ENCODE data around the gene SHOX. TPM values are rescaled to one million over a fixed set of nuclear protein-coding genes. Genes with fewer than 3 reads are reported as not detected.

The SHOX gene
- total RNA-seq, 1 experiment from 2014 or later = not detected

DNA sequence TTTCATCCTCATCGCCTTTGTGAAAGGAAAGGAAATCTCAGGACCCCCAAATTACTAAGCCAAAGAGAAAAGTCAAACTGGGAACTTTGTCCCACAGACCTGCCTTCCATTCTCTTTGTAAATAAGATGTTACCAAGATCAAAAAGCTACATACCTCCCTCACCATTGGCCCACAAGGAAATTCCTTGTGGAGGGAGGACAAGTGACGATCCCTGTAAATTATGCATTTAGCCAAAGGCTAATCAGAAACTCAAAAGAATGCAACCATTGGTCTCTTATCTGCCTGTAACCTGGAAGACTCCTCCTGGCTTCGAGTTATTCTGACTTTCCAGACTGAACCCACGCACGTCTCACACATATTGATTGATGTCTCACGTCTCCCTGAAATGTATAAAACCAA lies 70.3 kb downstream of the SHOX start:
- intact Hi-C loops (cut with micrococcal nuclease; ENCODE audit: unreplicated experiment) = no loop called here
- Mint-ChIP-seq H3K27me3 (ENCODE audit: unreplicated experiment) (no peaks in the 10 kb centered on the region), H3K27ac (ENCODE audit: unreplicated experiment) (no peak overlapping the region), H3K9me3 (ENCODE audit: low read depth, unreplicated experiment) (peaks cover 19% of the 10 kb centered on the region), H3K4me1 (ENCODE audit: low read depth, unreplicated experiment) (no peaks in the 10 kb centered on the region), H3K36me3 (ENCODE audit: insufficient read depth, unreplicated experiment) (no peaks in the 10 kb centered on the region), H3K4me3 (ENCODE audit: low read depth, unreplicated experiment) (no peak overlapping the region)
- TF ChIP-seq, protein P1, sequence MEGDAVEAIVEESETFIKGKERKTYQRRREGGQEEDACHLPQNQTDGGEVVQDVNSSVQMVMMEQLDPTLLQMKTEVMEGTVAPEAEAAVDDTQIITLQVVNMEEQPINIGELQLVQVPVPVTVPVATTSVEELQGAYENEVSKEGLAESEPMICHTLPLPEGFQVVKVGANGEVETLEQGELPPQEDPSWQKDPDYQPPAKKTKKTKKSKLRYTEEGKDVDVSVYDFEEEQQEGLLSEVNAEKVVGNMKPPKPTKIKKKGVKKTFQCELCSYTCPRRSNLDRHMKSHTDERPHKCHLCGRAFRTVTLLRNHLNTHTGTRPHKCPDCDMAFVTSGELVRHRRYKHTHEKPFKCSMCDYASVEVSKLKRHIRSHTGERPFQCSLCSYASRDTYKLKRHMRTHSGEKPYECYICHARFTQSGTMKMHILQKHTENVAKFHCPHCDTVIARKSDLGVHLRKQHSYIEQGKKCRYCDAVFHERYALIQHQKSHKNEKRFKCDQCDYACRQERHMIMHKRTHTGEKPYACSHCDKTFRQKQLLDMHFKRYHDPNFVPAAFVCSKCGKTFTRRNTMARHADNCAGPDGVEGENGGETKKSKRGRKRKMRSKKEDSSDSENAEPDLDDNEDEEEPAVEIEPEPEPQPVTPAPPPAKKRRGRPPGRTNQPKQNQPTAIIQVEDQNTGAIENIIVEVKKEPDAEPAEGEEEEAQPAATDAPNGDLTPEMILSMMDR (IDR thresholded peaks at IDR 0.05; ENCODE audit: unreplicated experiment) = no peak
- DNase-seq = no peak
- CTCF ChIA-PET = no interaction called here
- BruUV-seq (replicated peaks) = no TSS peak

DNA sequence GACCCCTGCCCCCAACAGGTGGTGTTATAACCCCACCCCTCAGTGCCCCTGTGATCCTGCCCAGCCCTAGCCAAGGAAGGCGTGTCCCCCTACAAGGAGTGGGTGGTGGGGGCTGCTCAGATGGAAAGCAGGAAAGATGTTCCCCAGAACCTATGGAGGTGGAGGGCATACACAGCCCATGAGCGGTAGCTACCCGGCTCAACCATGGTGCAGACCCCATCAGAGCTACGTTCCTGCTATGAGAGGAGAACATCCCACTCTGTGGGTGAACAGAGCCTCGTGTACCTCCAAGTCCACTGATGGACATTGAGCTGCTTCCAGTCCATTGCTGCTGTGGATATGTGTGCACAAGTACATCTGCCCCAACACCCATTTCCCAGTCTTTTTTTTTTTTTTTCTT lies 71.1 kb downstream of the SHOX start:
- Mint-ChIP-seq H3K36me3 (ENCODE audit: insufficient read depth, unreplicated experiment) (no peaks in the 10 kb centered on the region), H3K4me3 (ENCODE audit: low read depth, unreplicated experiment) (no peak overlapping the region), H3K4me1 (ENCODE audit: low read depth, unreplicated experiment) (no peaks in the 10 kb centered on the region), H3K27me3 (ENCODE audit: unreplicated experiment) (no peaks in the 10 kb centered on the region), H3K27ac (ENCODE audit: unreplicated experiment) (no peak overlapping the region), H3K9me3 (ENCODE audit: low read depth, unreplicated experiment) (peaks cover 19% of the 10 kb centered on the region)
- no peak for DNase-seq
- intact Hi-C loops (cut with micrococcal nuclease; ENCODE audit: unreplicated experiment) = no loop called here
- CTCF ChIA-PET = no interaction called here
- TF ChIP-seq, protein P1 (IDR thresholded peaks at IDR 0.05; ENCODE audit: unreplicated experiment) = no peak
- BruUV-seq (replicated peaks) = no TSS peak

DNA sequence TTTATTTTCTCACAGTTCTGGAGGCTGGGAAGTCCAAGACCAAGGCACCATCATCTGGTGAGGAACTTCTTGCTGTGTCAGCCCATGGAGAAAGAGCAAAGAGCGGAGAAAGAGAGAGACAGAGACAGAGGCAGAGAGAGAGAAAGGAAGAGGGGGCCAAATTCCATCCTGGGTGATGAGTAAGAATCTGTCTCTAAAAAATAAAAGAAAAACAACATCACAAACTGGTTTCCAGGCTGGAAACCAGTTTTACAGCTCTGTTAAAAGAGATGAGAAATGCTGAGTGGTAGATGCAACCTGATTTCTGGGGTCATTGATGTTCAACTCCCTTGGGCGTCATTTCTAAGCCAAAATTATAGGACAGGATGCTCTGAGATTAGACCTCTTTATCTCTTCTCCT lies 72.9 kb downstream of the SHOX start:
- Mint-ChIP-seq H3K27ac (ENCODE audit: unreplicated experiment) (no peak overlapping the region), H3K27me3 (ENCODE audit: unreplicated experiment) (no peaks in the 10 kb centered on the region), H3K4me1 (ENCODE audit: low read depth, unreplicated experiment) (no peaks in the 10 kb centered on the region), H3K9me3 (ENCODE audit: low read depth, unreplicated experiment) (peaks cover 22% of the 10 kb centered on the region), H3K4me3 (ENCODE audit: low read depth, unreplicated experiment) (no peak overlapping the region), H3K36me3 (ENCODE audit: insufficient read depth, unreplicated experiment) (no peaks in the 10 kb centered on the region)
- CTCF ChIA-PET = no interaction called here
- BruUV-seq (replicated peaks) = no TSS peak
- intact Hi-C loops (cut with micrococcal nuclease; ENCODE audit: unreplicated experiment) = no loop called here
- no peak for DNase-seq
- TF ChIP-seq, protein P1 (IDR thresholded peaks at IDR 0.05; ENCODE audit: unreplicated experiment) = no peak

DNA sequence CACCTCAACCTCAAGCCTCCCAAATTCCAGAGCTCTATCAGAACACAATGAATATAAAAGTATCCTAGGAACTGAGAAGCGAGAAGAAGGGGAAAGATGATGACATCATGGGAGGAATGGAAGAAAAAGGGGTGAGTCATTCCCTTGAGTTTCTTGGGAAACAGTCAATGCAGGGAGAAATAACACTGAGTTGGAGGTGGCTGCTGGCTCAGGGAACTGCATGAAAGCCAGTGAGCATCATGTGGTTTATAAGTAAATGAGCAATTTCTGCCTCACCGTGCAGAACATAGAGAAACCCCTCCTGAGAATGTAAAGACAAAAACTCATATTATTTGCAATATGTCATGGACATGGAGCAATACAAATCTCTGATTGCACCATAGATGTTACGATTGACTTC lies 73.3 kb downstream of the SHOX start:
- no peak overlapping the region for H3K27ac Mint-ChIP-seq (ENCODE audit: unreplicated experiment)
- no peaks in the 10 kb centered on the region for H3K27me3 Mint-ChIP-seq (ENCODE audit: unreplicated experiment)
- TF ChIP-seq, protein P1 (IDR thresholded peaks at IDR 0.05; ENCODE audit: unreplicated experiment) = no peak
- H3K9me3 Mint-ChIP-seq (ENCODE audit: low read depth, unreplicated experiment) = peaks cover 19% of the 10 kb centered on the region
- no peaks in the 10 kb centered on the region for H3K36me3 Mint-ChIP-seq (ENCODE audit: insufficient read depth, unreplicated experiment)
- H3K4me3 Mint-ChIP-seq (ENCODE audit: low read depth, unreplicated experiment) = no peak overlapping the region
- no TSS peak for BruUV-seq (replicated peaks)
- intact Hi-C loops (cut with micrococcal nuclease; ENCODE audit: unreplicated experiment) = no loop called here
- CTCF ChIA-PET = no interaction called here
- no peaks in the 10 kb centered on the region for H3K4me1 Mint-ChIP-seq (ENCODE audit: low read depth, unreplicated experiment)
- no peak for DNase-seq

Other genes starting within 250 kb of the SHOX start
- 25.4 and 26.9 TPM in 2 replicates for gene PPP2R3B, start 243.9 kb upstream of the SHOX start, total RNA-seq (2022)